Endothelial cell of umbilical vein (primary cell): ENCODE measurements around the gene HSPA8. TPM values are rescaled to one million over a fixed set of nuclear protein-coding genes. Genes with fewer than 3 reads are reported as not detected.

Source experiments
- BruUV-seq: library from RNA; stranded (reverse); fragments of 400-500 nt; replicated peaks from 2 replicates; lab custom pipeline; 2021; lab: Mats Ljungman, UMichigan
- CTCF ChIA-PET: fragments of 300-600, 350-600 bp; sonication (Branson Sonifier 250); formaldehyde crosslinking; loops from one replicate; lab custom pipeline; 2021; ENCODE audit warnings: antibody characterized with exemption, inconsistent platforms; lab: Charles Lee
- POLR2A ChIA-PET: fragments of 300-600, 350-600 bp; sonication (Branson Sonifier 250); formaldehyde crosslinking; loops from one replicate; lab custom pipeline; 2021; ENCODE audit warnings: antibody characterized with exemption, inconsistent platforms; lab: Charles Lee
- DNase-seq: peaks from one replicate; pipeline ENCODE4 v3.0.0-alpha.2; 2011; ENCODE audit warnings: low read depth, low spot score
- FAIRE-seq: peaks from 2 replicates; lab custom pipeline; 2011; peaks lifted over from hg19 to GRCh38; lab: Jason Lieb, UNC
- H2AFZ ChIP-seq: 2 replicates; pipeline ENCODE4 v1.6.0; 2012; ENCODE audit warnings: low read depth, low read length, control low read depth, inconsistent platforms
- H3K27ac ChIP-seq: 2 replicates; pipeline ENCODE4 v1.5.1; 2011; ENCODE audit warnings: low read depth, mild to moderate bottlenecking, control low read depth, low read length, moderate library complexity; ENCODE audit not compliant: insufficient read depth
- H3K27me3 ChIP-seq, 2 experiments: 2 replicates each; pipeline versions ENCODE4 v1.6.0 to v1.6.1; 2011; ENCODE audit warnings: low read length in 2 of 2, mixed read lengths in 1 of 2; ENCODE audit not compliant: control insufficient read depth in 2 of 2, insufficient read depth in 2 of 2
- H3K36me3 ChIP-seq, 2 experiments: 2 replicates in 1 of 2; 3 replicates in 1 of 2; pipeline ENCODE4 v1.5.1; 2011; ENCODE audit warnings: low read length in 2 of 2, mild to moderate bottlenecking in 1 of 2, moderate library complexity in 1 of 2; ENCODE audit not compliant: control insufficient read depth in 2 of 2, insufficient read depth in 2 of 2; ENCODE audit errors: extremely low read depth in 1 of 2
- H3K4me1 ChIP-seq: 3 replicates; pipeline ENCODE4 v1.5.1; 2011; ENCODE audit warnings: mild to moderate bottlenecking, low read length; ENCODE audit not compliant: control insufficient read depth, insufficient read depth; ENCODE audit errors: extremely low read depth
- H3K4me2 ChIP-seq: 2 replicates; pipeline ENCODE4 v1.6.1; 2011; ENCODE audit warnings: low read length, control low read depth, mixed read lengths; ENCODE audit not compliant: insufficient read depth
- H3K4me3 ChIP-seq, 3 experiments: fragments of 200-600 bp in 1 of 3; sonication (generic), shearing (Covaris generic) in 1 of 3; replicated peaks in 1 of 3; 2 replicates each; pipeline ENCODE4 v1.5.1; 2011 to 2016; ENCODE audit warnings: control low read depth in 3 of 3, low read length in 3 of 3, mild to moderate bottlenecking in 2 of 3, inconsistent platforms in 1 of 3, low read depth in 1 of 3, moderate library complexity in 1 of 3; ENCODE audit not compliant: insufficient read depth in 1 of 3
- H3K79me2 ChIP-seq: 2 replicates; pipeline ENCODE4 v1.6.0; 2012; ENCODE audit warnings: low read length, inconsistent platforms; ENCODE audit not compliant: control insufficient read depth, insufficient read depth
- H3K9ac ChIP-seq: replicated peaks from 2 replicates; pipeline ENCODE3; 2011; ENCODE audit warnings: low read length, control low read depth; ENCODE audit not compliant: insufficient read depth; ENCODE audit errors: extremely low read depth
- H3K9me1 ChIP-seq: replicated peaks from 3 replicates; pipeline ENCODE4 v1.6.0; 2011; ENCODE audit warnings: mild to moderate bottlenecking, low read length; ENCODE audit not compliant: control insufficient read depth, insufficient read depth; ENCODE audit errors: extremely low read depth
- H3K9me3 ChIP-seq: replicated peaks from 2 replicates; pipeline ENCODE4 v1.5.1; 2012; ENCODE audit warnings: low read length, inconsistent platforms; ENCODE audit not compliant: control insufficient read depth, insufficient read depth
- H4K20me1 ChIP-seq: replicated peaks from 2 replicates; pipeline ENCODE3; 2011; ENCODE audit warnings: mild to moderate bottlenecking, low read length; ENCODE audit not compliant: control insufficient read depth, insufficient read depth; ENCODE audit errors: extremely low read depth
- CTCF ChIP-seq, 2 donors: IDR thresholded peaks; 1 replicate in 1 of 2; 2 replicates in 1 of 2; pipeline ENCODE4 v1.5.1; 2011; ENCODE audit warnings: low read length in 2 of 2, mild to moderate bottlenecking in 2 of 2, moderate library complexity in 2 of 2, control low read depth in 1 of 2, inconsistent platforms in 1 of 2, low read depth in 1 of 2; ENCODE audit not compliant: insufficient read depth in 1 of 2; ENCODE audit errors: extremely low read depth in 1 of 2
- EZH2 ChIP-seq: IDR thresholded peaks from 2 replicates; pipeline ENCODE4 v1.6.1; 2012; ENCODE audit warnings: borderline replicate concordance, low read depth, mild to moderate bottlenecking, moderate library complexity, low read length, inconsistent platforms; ENCODE audit not compliant: severe bottlenecking
- FOS ChIP-seq: IDR thresholded peaks from 2 replicates; pipeline ENCODE4 v1.6.1; 2011; ENCODE audit warnings: mild to moderate bottlenecking, low read length, moderate library complexity, borderline replicate concordance; ENCODE audit not compliant: insufficient read depth
- GATA2 ChIP-seq: IDR thresholded peaks from 2 replicates; pipeline ENCODE4 v1.7.0; 2011; ENCODE audit warnings: low read depth, mild to moderate bottlenecking, moderate library complexity, mixed read lengths, low read length; ENCODE audit not compliant: insufficient read length, insufficient read depth
- JUN ChIP-seq: IDR thresholded peaks from 2 replicates; pipeline ENCODE4 v1.6.1; 2011; ENCODE audit warnings: borderline replicate concordance, low read depth; ENCODE audit not compliant: insufficient read length, insufficient read depth
- MAX ChIP-seq: IDR thresholded peaks from 2 replicates; pipeline ENCODE4 v1.6.1; 2011; ENCODE audit not compliant: insufficient read depth, insufficient read length
- MYC ChIP-seq: IDR thresholded peaks from one replicate; pipeline ENCODE4 v1.6.1; 2011; ENCODE audit warnings: mild to moderate bottlenecking, low read depth, low read length
- POLR2A ChIP-seq: IDR thresholded peaks from 2 replicates; pipeline ENCODE4 v1.6.1; 2012; ENCODE audit warnings: low read depth, mild to moderate bottlenecking, control low read depth, low read length
- POLR2AphosphoS5 ChIP-seq: IDR thresholded peaks from 2 replicates; pipeline ENCODE4 v1.6.1; 2012; ENCODE audit warnings: low read depth, mild to moderate bottlenecking, control low read depth, low read length, moderate library complexity; ENCODE audit not compliant: insufficient read depth
- dilution Hi-C: fragments of 300-500 bp; cut with MboI; formaldehyde crosslinking; loops from one replicate; pipeline ENCODE4 v1.15.0; 2019; ENCODE audit warnings: low sequenced_read_pairs; ENCODE audit not compliant: extremely low pct_ligation_motif_present
- intact Hi-C: fragments of 100-400 bp; cut with micrococcal nuclease; formaldehyde crosslinking; loops from one replicate; pipeline ENCODE4 v1.10.0; 2022
- polyA plus RNA-seq, 4 experiments: library from polyadenylated mRNA; depleted of rRNA in 3 of 4; stranded (reverse) in 3 of 4; unstranded in 1 of 4; fragments of >200 nt; gene quantifications; 2 replicates each; pipeline versions ENCODE4 v1.2.1 to v1.2.3, GENCODE V29; 2011 to 2012; ENCODE audit warnings: missing spikeins in 1 of 4
- total RNA-seq: library from RNA; stranded (reverse); gene quantifications from 2 replicates; pipeline ENCODE4 v1.2.3, GENCODE V29; 2021

HSPA8 gene
- total and polyA plus RNA-seq, 2 donors (not counting 3 experiments of a cell fraction or from before 2014, with no cell fraction given): 1,383 to 1,728 TPM

GRCh38 chr11:123060277-123061000, 1.5 kb downstream of the HSPA8 start:
- Histone ChIP-seq H3K4me1 (peaks cover 29% of the 10 kb centered on the region), H3K4me2 (peak overlapping the region; percentile 87), H3K9ac (peak overlapping the region; percentile 89), H3K4me3 (peak overlapping the region; percentile 66 to 95 (median 91)), H3K27me3 (no peaks in the 10 kb centered on the region), H3K27ac (peak overlapping the region; percentile 13), H3K9me1 (no peaks in the 10 kb centered on the region), H2AFZ (no peak overlapping the region), H4K20me1 (peaks cover 2% of the 10 kb centered on the region), H3K79me2 (peaks cover 61% of the 10 kb centered on the region), H3K9me3 (no peaks in the 10 kb centered on the region), H3K36me3 (peaks cover 36 to 43% of the 10 kb centered on the region in 2 experiments)
- FAIRE-seq: no peak
- DNase-seq: no peak
- TF ChIP-seq EZH2: no peak
- TF ChIP-seq CTCF (IDR thresholded peaks at IDR 0.05; ENCODE audit: extremely low read depth in 1 of 2, insufficient read depth in 1 of 2, low read depth in 1 of 2, low read length in 2 of 2): no peak
- TF ChIP-seq MYC: no peak
- no peak for TF ChIP-seq POLR2A
- no peak for TF ChIP-seq POLR2AphosphoS5
- TF ChIP-seq JUN: no peak
- no peak for TF ChIP-seq MAX
- TF ChIP-seq FOS: no peak
- no peak for TF ChIP-seq GATA2
- dilution Hi-C loops: no loop called here
- POLR2A ChIA-PET: interaction anchor here (1.2 kb wide), 1 partner anchor 23 kb away, joined by 3 read pairs; no protein-coding TSS in a partner anchor
- intact Hi-C loops: loop anchor here (5.0 to 10.0 kb wide), 6 partner anchors 57 to 1837 kb away; partner anchors contain the start of genes GRAMD1B, ROBO4 and UBASH3B
- BruUV-seq: no TSS peak
- CTCF ChIA-PET: interaction anchor here (0.7 to 1.4 kb wide), 3 partner anchors 38 to 201 kb away, joined by 3 to 5 read pairs (median 4); no protein-coding TSS in a partner anchor
